IMR-90 (cell line): ENCODE data around the gene TMEM129. TPM values are rescaled to one million over a fixed set of nuclear protein-coding genes. Genes with fewer than 3 reads are reported as not detected.

Experiments used
- ATAC-seq: fragments of 200-7000 bp; cut with Tn5 transposase; 2 replicates; pipeline ENCODE4 v1.9.1; 2020; ENCODE audit warnings: low read depth, mild to moderate bottlenecking, moderate library complexity
- BruUV-seq: library from RNA; stranded (reverse); fragments of 400-500 nt; replicated peaks from 2 replicates; lab custom pipeline; 2021; lab: Mats Ljungman, UMichigan
- CTCF ChIA-PET: fragments of 300-600 bp; formaldehyde crosslinking; extraction: SDS; loops from one replicate; lab custom pipeline; 2021; ENCODE audit warnings: antibody characterized with exemption; lab: Yijun Ruan, JAX
- POLR2A ChIA-PET: fragments of 300-600 bp; sonication (Branson Sonifier 250); formaldehyde crosslinking; loops from one replicate; lab custom pipeline; 2022; ENCODE audit warnings: antibody characterized with exemption; ENCODE audit not compliant: unreplicated experiment; lab: Charles Lee
- DNase-seq: peaks from one replicate; pipeline ENCODE4 v3.0.0; 2013
- H2AFZ ChIP-seq: replicated peaks from 2 replicates; pipeline ENCODE3; 2013; ENCODE audit warnings: low read length, mild to moderate bottlenecking; ENCODE audit not compliant: poor library complexity
- H2AK5ac ChIP-seq: 2 replicates; pipeline ENCODE4 v1.6.1; 2013; ENCODE audit warnings: low read depth, low read length, inconsistent platforms
- H2AK9ac ChIP-seq: replicated peaks from 2 replicates; pipeline ENCODE3; 2013; ENCODE audit warnings: mild to moderate bottlenecking, low read depth, low read length, moderate library complexity; ENCODE audit not compliant: poor library complexity
- H2BK120ac ChIP-seq: 2 replicates; pipeline ENCODE4 v1.6.1; 2013; ENCODE audit warnings: low read depth, low read length, inconsistent platforms
- H2BK15ac ChIP-seq: 3 replicates; pipeline ENCODE4 v1.6.1; 2013; ENCODE audit warnings: low read depth, low read length, inconsistent platforms
- H2BK20ac ChIP-seq: 2 replicates; pipeline ENCODE4 v1.6.1; 2013; ENCODE audit warnings: low read depth, mild to moderate bottlenecking, inconsistent platforms, low read length, moderate library complexity
- H2BK5ac ChIP-seq: 2 replicates; pipeline ENCODE4 v1.6.1; 2013; ENCODE audit warnings: mild to moderate bottlenecking, low read depth, low read length, inconsistent platforms; ENCODE audit not compliant: poor library complexity, severe bottlenecking
- H3K14ac ChIP-seq: replicated peaks from 2 replicates; pipeline ENCODE4 v1.6.1; 2013; ENCODE audit warnings: low read depth, low read length, inconsistent platforms
- H3K18ac ChIP-seq: 2 replicates; pipeline ENCODE4 v1.6.1; 2013; ENCODE audit warnings: low read depth, low read length, control low read depth
- H3K23ac ChIP-seq: 2 replicates; pipeline ENCODE4 v1.6.1; 2013; ENCODE audit warnings: low read depth, low read length, inconsistent platforms
- H3K27ac ChIP-seq: 2 replicates; pipeline ENCODE4 v1.5.1; 2013; ENCODE audit warnings: mild to moderate bottlenecking, control low read depth, low read length; ENCODE audit not compliant: insufficient read depth
- H3K27me3 ChIP-seq: 2 replicates; pipeline ENCODE4 v1.6.1; 2013; ENCODE audit warnings: low read length; ENCODE audit not compliant: control insufficient read depth, insufficient read depth
- H3K36me3 ChIP-seq: 2 replicates; pipeline ENCODE4 v1.6.1; 2013; ENCODE audit warnings: low read length, mixed read lengths; ENCODE audit not compliant: control insufficient read depth, insufficient read depth
- H3K4ac ChIP-seq: 2 replicates; pipeline ENCODE4 v1.6.1; 2013; ENCODE audit warnings: low read depth, low read length, inconsistent platforms
- H3K4me1 ChIP-seq: 2 replicates; pipeline ENCODE4 v1.6.1; 2013; ENCODE audit warnings: low read length, mixed read lengths; ENCODE audit not compliant: control insufficient read depth, insufficient read depth
- H3K4me2 ChIP-seq: 2 replicates; pipeline ENCODE4 v1.6.1; 2013; ENCODE audit warnings: low read depth, mild to moderate bottlenecking, control low read depth, low read length, moderate library complexity
- H3K4me3 ChIP-seq: 2 replicates; pipeline ENCODE4 v1.5.1; 2013; ENCODE audit warnings: low read depth, mild to moderate bottlenecking, control low read depth, low read length, moderate library complexity; ENCODE audit not compliant: insufficient read depth
- H3K56ac ChIP-seq: 2 replicates; pipeline ENCODE4 v1.6.1; 2013; ENCODE audit warnings: low read length, inconsistent platforms; ENCODE audit not compliant: insufficient read depth; ENCODE audit errors: extremely low read depth
- H3K79me1 ChIP-seq, 2 experiments: 2 replicates each; pipeline ENCODE4 v1.6.1; 2013; ENCODE audit warnings: low read length in 2 of 2, inconsistent platforms in 1 of 2, low read depth in 1 of 2
- H3K9ac ChIP-seq: 2 replicates; pipeline ENCODE4 v1.6.1; 2013; ENCODE audit warnings: low read depth, low read length, control low read depth
- H3K9me1 ChIP-seq: 2 replicates; pipeline ENCODE4 v1.6.1; 2013; ENCODE audit warnings: low read length, inconsistent platforms; ENCODE audit not compliant: insufficient read depth
- H3K9me3 ChIP-seq: 2 replicates; pipeline ENCODE4 v1.6.1; 2013; ENCODE audit warnings: low read length; ENCODE audit not compliant: control insufficient read depth, insufficient read depth
- H4K20me1 ChIP-seq: 2 replicates; pipeline ENCODE4 v1.6.1; 2013; ENCODE audit warnings: low read length, inconsistent platforms; ENCODE audit not compliant: insufficient read depth
- H4K5ac ChIP-seq: 2 replicates; pipeline ENCODE4 v1.6.1; 2013; ENCODE audit warnings: mild to moderate bottlenecking, low read depth, low read length, control low read depth
- H4K8ac ChIP-seq, 2 experiments: 2 replicates each; pipeline ENCODE4 v1.6.1; 2013; ENCODE audit warnings: low read depth in 2 of 2, low read length in 2 of 2, control low read depth in 1 of 2, inconsistent platforms in 1 of 2
- H4K91ac ChIP-seq: 2 replicates; pipeline ENCODE4 v1.6.1; 2013; ENCODE audit warnings: low read depth, low read length, inconsistent platforms; ENCODE audit not compliant: insufficient read depth
- BHLHE40 ChIP-seq: fragments of 150-350 bp; IDR thresholded peaks from 2 replicates; pipeline ENCODE4 v1.6.1; 2016; ENCODE audit warnings: mild to moderate bottlenecking, low read depth, low read length
- CEBPB ChIP-seq: IDR thresholded peaks from 2 replicates; pipeline ENCODE4 v1.6.1; 2012; ENCODE audit warnings: low read depth, low read length, improper control_type of control experiment
- FOS ChIP-seq: fragments of 150-350 bp; IDR thresholded peaks from 2 replicates; pipeline ENCODE4 v1.6.1; 2016; ENCODE audit warnings: low read depth, low read length
- MAFK ChIP-seq: IDR thresholded peaks from 2 replicates; pipeline ENCODE4 v1.6.1; 2012; ENCODE audit warnings: low read depth, low read length, improper control_type of control experiment
- MAZ ChIP-seq: IDR thresholded peaks from 2 replicates; pipeline ENCODE4 v1.6.1; 2012; ENCODE audit warnings: low read depth, mild to moderate bottlenecking, low read length, improper control_type of control experiment, moderate library complexity, borderline replicate concordance
- MXI1 ChIP-seq: IDR thresholded peaks from 2 replicates; pipeline ENCODE4 v1.6.1; 2012; ENCODE audit warnings: low read depth, mild to moderate bottlenecking, low read length, moderate library complexity, borderline replicate concordance
- NFE2L2 ChIP-seq: fragments of 150-350 bp; IDR thresholded peaks from 2 replicates; pipeline ENCODE4 v1.6.1; 2016; ENCODE audit warnings: low read depth, mild to moderate bottlenecking, low read length
- POLR2A ChIP-seq: IDR thresholded peaks from 2 replicates; pipeline ENCODE4 v1.6.1; 2012; ENCODE audit warnings: mild to moderate bottlenecking, low read depth, low read length
- RAD21 ChIP-seq: IDR thresholded peaks from 2 replicates; pipeline ENCODE4 v1.6.1; 2012; ENCODE audit warnings: low read length, improper control_type of control experiment
- RCOR1 ChIP-seq: IDR thresholded peaks from 2 replicates; pipeline ENCODE4 v1.6.1; 2012; ENCODE audit warnings: mild to moderate bottlenecking, low read length, improper control_type of control experiment; ENCODE audit not compliant: insufficient replicate concordance
- RFX5 ChIP-seq: IDR thresholded peaks from 2 replicates; pipeline ENCODE4 v1.8.0; 2012; ENCODE audit warnings: low read depth, mild to moderate bottlenecking, low read length, moderate library complexity
- SMC3 ChIP-seq: fragments of 150-350 bp; IDR thresholded peaks from 2 replicates; pipeline ENCODE4 v1.6.1; 2016; ENCODE audit warnings: low read depth, mild to moderate bottlenecking, antibody characterized with exemption, low read length, moderate library complexity
- WGBS, 2 experiments: methylation state at CpG; one replicate each; pipeline versions ENCODE4 v1.1.5 to v1.1.7; 2013; ENCODE audit warnings: missing lambda C conversion rate in 2 of 2; ENCODE audit not compliant: insufficient read length in 1 of 2; ENCODE audit errors: extremely low coverage in 2 of 2; 5-methylcytosine and 5-hydroxymethylcytosine counted together
- dilution Hi-C: fragments of 300-500 bp; cut with HindIII; formaldehyde crosslinking; loops from one replicate; pipeline ENCODE4 v1.14.3; 2018; ENCODE audit warnings: low sequenced_read_pairs; ENCODE audit not compliant: unreplicated experiment
- in situ Hi-C: fragments of 300-500 bp; cut with MboI; formaldehyde crosslinking; loops from 3 replicates; pipeline ENCODE4 v1.14.3; 2019; ENCODE audit warnings: low sequenced_read_pairs, inconsistent platforms, mixed read lengths
- intact Hi-C: fragments of 100-400 bp; cut with micrococcal nuclease; formaldehyde crosslinking; loops from 2 replicates; pipeline ENCODE4 v1.10.0; 2022
- polyA plus RNA-seq, 3 experiments: library from polyadenylated mRNA; depleted of rRNA; stranded (reverse); fragments of >200 nt; gene quantifications; 2 replicates each; pipeline ENCODE4 v1.2.3, GENCODE V29; 2012; ENCODE audit warnings: low replicate concordance in 1 of 3
- total RNA-seq: library from RNA; depleted of rRNA; stranded (reverse); fragments of >200 nt; gene quantifications from 2 replicates; pipeline ENCODE4 v1.2.3, GENCODE V29; 2012
- TF ChIP-seq, protein P1 (sequence below): fragments of 150-350 bp; IDR thresholded peaks from 2 replicates; pipeline ENCODE4 v1.6.1; 2016; ENCODE audit warnings: low read depth, mild to moderate bottlenecking, low read length, moderate library complexity, borderline replicate concordance

The TMEM129 gene
- total and polyA plus RNA-seq, 2 of the 4 experiments (the other 2 are of a cell fraction): 6.6 to 26.6 TPM

- no peaks in the 10 kb centered on the region for H3K27me3 ChIP-seq
- H3K4me3 ChIP-seq: no peak overlapping the region
- WGBS, 2 experiments: 100% methylated on average over 6 of the region's 17 CpGs; no CpG with 5 or more reads in 1 of the 2 experiments
- no peak for TF ChIP-seq RFX5
- TF ChIP-seq NFE2L2: no peak
- TF ChIP-seq BHLHE40: no peak
- TF ChIP-seq CEBPB: no peak
- TF ChIP-seq, protein P1, sequence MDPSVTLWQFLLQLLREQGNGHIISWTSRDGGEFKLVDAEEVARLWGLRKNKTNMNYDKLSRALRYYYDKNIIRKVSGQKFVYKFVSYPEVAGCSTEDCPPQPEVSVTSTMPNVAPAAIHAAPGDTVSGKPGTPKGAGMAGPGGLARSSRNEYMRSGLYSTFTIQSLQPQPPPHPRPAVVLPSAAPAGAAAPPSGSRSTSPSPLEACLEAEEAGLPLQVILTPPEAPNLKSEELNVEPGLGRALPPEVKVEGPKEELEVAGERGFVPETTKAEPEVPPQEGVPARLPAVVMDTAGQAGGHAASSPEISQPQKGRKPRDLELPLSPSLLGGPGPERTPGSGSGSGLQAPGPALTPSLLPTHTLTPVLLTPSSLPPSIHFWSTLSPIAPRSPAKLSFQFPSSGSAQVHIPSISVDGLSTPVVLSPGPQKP: no peak
- no peak for TF ChIP-seq POLR2A
- TF ChIP-seq MXI1: no peak
- TF ChIP-seq MAZ: no peak
- no peak for TF ChIP-seq MAFK
- TF ChIP-seq RCOR1: no peak
- TF ChIP-seq FOS: no peak
- no peak for TF ChIP-seq SMC3
- TF ChIP-seq RAD21: no peak
- no peak overlapping the region for H3K18ac ChIP-seq
- H2BK120ac ChIP-seq: no peak overlapping the region
- no peak overlapping the region for H3K14ac ChIP-seq
- H3K56ac ChIP-seq: no peak overlapping the region
- H4K5ac ChIP-seq: no peak overlapping the region
- DNase-seq (no peak), ATAC-seq (no peak)
- no peaks in the 10 kb centered on the region for H3K9me1 ChIP-seq
- H3K9me3 ChIP-seq: peaks cover 11% of the 10 kb centered on the region
- no peaks in the 10 kb centered on the region for H3K4me1 ChIP-seq
- no peak overlapping the region for H3K4me2 ChIP-seq
- no peak overlapping the region for H2AK9ac ChIP-seq
- H2BK15ac ChIP-seq: no peak overlapping the region
- in situ Hi-C loops (loop anchor here (5.0 kb wide), 2 partner anchors 71 to 161 kb away; no protein-coding TSS in a partner anchor), dilution Hi-C loops (no loop called here), intact Hi-C loops (no loop called here)
- H2AK5ac ChIP-seq: no peak overlapping the region
- peaks cover 4% of the 10 kb centered on the region; the same call in 1 of the 2 replicates for H4K20me1 ChIP-seq
- no peak overlapping the region for H2BK20ac ChIP-seq
- peaks cover 44% of the 10 kb centered on the region for H3K36me3 ChIP-seq
- H2AFZ ChIP-seq: no peak overlapping the region
- H3K79me1 ChIP-seq: peaks cover 0 to 7% of the 10 kb centered on the region in 2 experiments; a peak in 1 of 4 replicates
- ChIA-PET POLR2A (no interaction called here), CTCF (no interaction called here)
- no TSS peak for BruUV-seq
- no peak overlapping the region for H3K23ac ChIP-seq
- no peak overlapping the region for H3K4ac ChIP-seq
- no peak overlapping the region for H4K8ac ChIP-seq
- H4K91ac ChIP-seq: no peak overlapping the region
- no peak overlapping the region for H3K27ac ChIP-seq
- no peak overlapping the region for H2BK5ac ChIP-seq
- H3K9ac ChIP-seq: no peak overlapping the region
These were observed 20.1 kb upstream of the TMEM129 start for GRCh38 chr4:1741208-1741607.
